ENCODE data around the gene YWHAB. TPM values are rescaled to one million over a fixed set of nuclear protein-coding genes. Genes with fewer than 3 reads are reported as not detected.

Gene YWHAB
- polyA plus RNA-seq, 4 donors = 146 to 253 (median 219) TPM

- peak in 2 of 4 donors; percentile 12 to 19 for DNase-seq (ENCODE audit: low read depth in 4 of 4, low spot score in 3 of 4)
These were observed 25.9 kb downstream of the YWHAB start for GRCh38 chr20:44911264-44911921.

GRCh38 chr20:44912189-44912588, 26.7 kb downstream of the YWHAB start:
- no peak for DNase-seq (ENCODE audit: low read depth in 4 of 4, low spot score in 3 of 4)

- DNase-seq (ENCODE audit: low read depth in 4 of 4, low spot score in 3 of 4) = no peak
These were observed 29.4 kb downstream of the YWHAB start for GRCh38 chr20:44914924-44915323.

- DNase-seq (ENCODE audit: low read depth in 4 of 4, low spot score in 3 of 4) = no peak
These were observed 31.1 kb downstream of the YWHAB start for GRCh38 chr20:44916586-44916985.

GRCh38 chr20:44917399-44917798, 31.9 kb downstream of the YWHAB start:
- DNase-seq (ENCODE audit: low read depth in 4 of 4, low spot score in 3 of 4) = no peak

GRCh38 chr20:44918342-44918741, 32.8 kb downstream of the YWHAB start:
- no peak for DNase-seq (ENCODE audit: low read depth in 4 of 4, low spot score in 3 of 4)

- DNase-seq (ENCODE audit: low read depth in 4 of 4, low spot score in 3 of 4) = no peak
These were observed 33.3 kb downstream of the YWHAB start for GRCh38 chr20:44918761-44919160.

GRCh38 chr20:44921447-44921846, 35.9 kb downstream of the YWHAB start:
- DNase-seq (ENCODE audit: low read depth in 4 of 4, low spot score in 3 of 4) = no peak

- no peak for DNase-seq (ENCODE audit: low read depth in 4 of 4, low spot score in 3 of 4)
These were observed 39.0 kb downstream of the YWHAB start for GRCh38 chr20:44924541-44924940.

GRCh38 chr20:44928595-44928994, 43.1 kb downstream of the YWHAB start:
- DNase-seq (ENCODE audit: low read depth in 4 of 4, low spot score in 3 of 4) = no peak

- no peak for DNase-seq (ENCODE audit: low read depth in 4 of 4, low spot score in 3 of 4)
These were observed 45.1 kb downstream of the YWHAB start for GRCh38 chr20:44930517-44931168.

GRCh38 chr20:44931911-44932310, 46.4 kb downstream of the YWHAB start:
- no peak for DNase-seq (ENCODE audit: low read depth in 4 of 4, low spot score in 3 of 4)

GRCh38 chr20:44932916-44933315, 47.4 kb downstream of the YWHAB start:
- no peak for DNase-seq (ENCODE audit: low read depth in 4 of 4, low spot score in 3 of 4)

- no peak for DNase-seq (ENCODE audit: low read depth in 4 of 4, low spot score in 3 of 4)
These were observed 51.0 kb downstream of the YWHAB start for GRCh38 chr20:44936510-44936909.

- DNase-seq (ENCODE audit: low read depth in 4 of 4, low spot score in 3 of 4) = no peak
These were observed 53.1 kb downstream of the YWHAB start for GRCh38 chr20:44938637-44939036.

- no peak for DNase-seq (ENCODE audit: low read depth in 4 of 4, low spot score in 3 of 4)
These were observed 55.7 kb downstream of the YWHAB start for GRCh38 chr20:44941120-44941691.

- DNase-seq (ENCODE audit: low read depth in 4 of 4, low spot score in 3 of 4) = no peak
These were observed 56.9 kb downstream of the YWHAB start for GRCh38 chr20:44942264-44942973.

GRCh38 chr20:44943828-44944227, 58.3 kb downstream of the YWHAB start:
- DNase-seq (ENCODE audit: low read depth in 4 of 4, low spot score in 3 of 4) = no peak

GRCh38 chr20:44945261-44945660, 59.8 kb downstream of the YWHAB start:
- no peak for DNase-seq (ENCODE audit: low read depth in 4 of 4, low spot score in 3 of 4)

- DNase-seq (ENCODE audit: low read depth in 4 of 4, low spot score in 3 of 4) = no peak
These were observed 60.9 kb downstream of the YWHAB start for GRCh38 chr20:44946271-44946852.

- no peak for DNase-seq (ENCODE audit: low read depth in 4 of 4, low spot score in 3 of 4)
These were observed 62.6 kb downstream of the YWHAB start for GRCh38 chr20:44948107-44948506.

Data from left renal pelvis (tissue), 4 donors.